Measurements from ENCODE around the gene THOC6.

Gene THOC6

GRCh38 chr16:3026003-3026378 lies 2.2 kb downstream of the THOC6 start:
- Histone ChIP-seq H3K27me3 (ENCODE audit: insufficient read depth, poor library complexity, severe bottlenecking) (peaks cover 19% of the 10 kb centered on the region), H3K27ac (ENCODE audit: poor library complexity, severe bottlenecking) (no peak overlapping the region), H3K4me1 (ENCODE audit: insufficient read depth, poor library complexity, severe bottlenecking) (peaks cover 10% of the 10 kb centered on the region), H3K36me3 (ENCODE audit: low read depth) (peaks cover 40% of the 10 kb centered on the region), H3K4me3 (ENCODE audit: severe bottlenecking) (no peak overlapping the region), H3K9me3 (ENCODE audit: severe bottlenecking) (no peaks in the 10 kb centered on the region)
- no peak for TF ChIP-seq CTCF (IDR thresholded peaks at IDR 0.05; ENCODE audit: poor library complexity, severe bottlenecking)
- DNase-seq (ENCODE audit: low spot score) (no peak), ATAC-seq (ENCODE audit: low read depth) (no peak)

- ATAC-seq (ENCODE audit: low read depth) (no peak), DNase-seq (ENCODE audit: low spot score) (peak; percentile 56)
- H3K27ac ChIP-seq (ENCODE audit: poor library complexity, severe bottlenecking) = no peak overlapping the region
- H3K9me3 ChIP-seq (ENCODE audit: severe bottlenecking) = no peaks in the 10 kb centered on the region
- H3K27me3 ChIP-seq (ENCODE audit: insufficient read depth, poor library complexity, severe bottlenecking) = peaks cover 20% of the 10 kb centered on the region
- no peak for TF ChIP-seq CTCF (IDR thresholded peaks at IDR 0.05; ENCODE audit: poor library complexity, severe bottlenecking)
- peaks cover 31% of the 10 kb centered on the region for H3K36me3 ChIP-seq (ENCODE audit: low read depth)
- H3K4me3 ChIP-seq (ENCODE audit: severe bottlenecking) = no peak overlapping the region
- peaks cover 10% of the 10 kb centered on the region for H3K4me1 ChIP-seq (ENCODE audit: insufficient read depth, poor library complexity, severe bottlenecking)
Observed at GRCh38 chr16:3026609-3027488, 3.0 kb downstream of the THOC6 start.

DNA sequence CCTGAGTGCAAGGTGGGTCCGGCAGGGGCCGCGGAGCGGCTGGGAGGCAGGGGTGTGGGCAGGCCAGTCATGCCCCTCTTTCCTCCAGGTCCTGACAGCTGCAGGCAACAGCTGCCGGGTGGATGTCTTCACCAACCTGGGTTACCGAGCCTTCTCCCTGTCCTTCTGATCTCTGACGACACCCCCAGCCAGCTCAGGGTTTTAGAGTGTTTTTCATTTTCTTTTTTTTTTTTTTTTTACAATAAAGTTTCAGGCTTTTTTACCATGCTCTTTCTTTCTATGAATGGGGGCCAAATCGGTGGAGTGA lies 3.6 kb downstream of the THOC6 start:
- H3K4me1 ChIP-seq (ENCODE audit: insufficient read depth, poor library complexity, severe bottlenecking) = peaks cover 9% of the 10 kb centered on the region
- ATAC-seq (ENCODE audit: low read depth) = no peak

DNA sequence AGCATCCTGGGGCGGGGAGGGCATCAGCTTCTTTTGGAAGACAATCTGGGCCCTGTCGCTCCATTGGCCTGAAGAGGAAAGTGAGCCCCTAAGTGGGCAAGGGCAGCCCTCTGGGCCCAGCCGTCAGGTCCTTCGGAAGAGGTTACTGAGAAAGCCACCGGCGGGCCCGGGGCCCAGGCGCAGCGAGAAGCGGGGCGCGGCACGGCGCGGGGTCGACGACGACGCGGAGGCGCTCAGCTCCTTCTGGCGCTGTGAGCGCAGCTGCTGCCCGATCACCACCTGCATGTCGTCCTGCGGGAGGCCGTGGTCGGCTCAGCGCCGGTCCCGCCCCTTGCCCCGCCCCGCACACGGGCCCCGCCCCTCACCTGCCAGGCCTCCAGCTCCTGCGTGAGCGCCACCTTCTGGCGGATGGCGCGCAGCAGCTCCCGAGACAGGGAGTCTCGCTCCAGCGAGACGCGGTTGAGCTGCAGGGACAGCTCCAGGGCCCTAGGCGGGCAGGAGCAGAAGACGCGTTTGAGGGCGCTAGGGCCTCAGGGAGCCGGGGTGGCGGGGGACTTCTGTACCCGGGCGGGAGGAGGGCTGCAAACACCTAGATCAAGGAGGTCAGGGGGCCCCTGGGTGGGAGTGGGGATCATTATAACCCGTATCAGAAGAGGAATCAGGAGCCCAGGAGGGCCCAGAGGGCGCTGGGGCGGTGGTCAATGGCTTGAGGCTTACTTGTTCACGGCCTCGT lies 4.3 kb downstream of the THOC6 start:
- DNase-seq (ENCODE audit: low spot score) (no peak), ATAC-seq (ENCODE audit: low read depth) (peak; percentile 31)
- H3K4me3 ChIP-seq (ENCODE audit: severe bottlenecking) = no peak overlapping the region

More for the DNA sequence above, 3.6 kb downstream of the THOC6 start:
- H3K36me3 ChIP-seq (ENCODE audit: low read depth) = peaks cover 25% of the 10 kb centered on the region
- no peaks in the 10 kb centered on the region for H3K9me3 ChIP-seq (ENCODE audit: severe bottlenecking)
- H3K27me3 ChIP-seq (ENCODE audit: insufficient read depth, poor library complexity, severe bottlenecking) = peaks cover 24% of the 10 kb centered on the region
- no peak overlapping the region for H3K4me3 ChIP-seq (ENCODE audit: severe bottlenecking)
- TF ChIP-seq CTCF (IDR thresholded peaks at IDR 0.05; ENCODE audit: poor library complexity, severe bottlenecking) = no peak
- no peak for DNase-seq (ENCODE audit: low spot score)
- H3K27ac ChIP-seq (ENCODE audit: poor library complexity, severe bottlenecking) = no peak overlapping the region

More for the DNA sequence above, 4.3 kb downstream of the THOC6 start:
- peaks cover 24% of the 10 kb centered on the region for H3K27me3 ChIP-seq (ENCODE audit: insufficient read depth, poor library complexity, severe bottlenecking)
- peaks cover 18% of the 10 kb centered on the region for H3K36me3 ChIP-seq (ENCODE audit: low read depth)
- H3K4me1 ChIP-seq (ENCODE audit: insufficient read depth, poor library complexity, severe bottlenecking) = peaks cover 3% of the 10 kb centered on the region
- H3K9me3 ChIP-seq (ENCODE audit: severe bottlenecking) = no peaks in the 10 kb centered on the region
- H3K27ac ChIP-seq (ENCODE audit: poor library complexity, severe bottlenecking) = no peak overlapping the region
- peak; percentile 95 for TF ChIP-seq CTCF (IDR thresholded peaks at IDR 0.05; ENCODE audit: poor library complexity, severe bottlenecking)
